ENCODE measurements around the gene TALDO1. TPM values are rescaled to one million over a fixed set of nuclear protein-coding genes. Genes with fewer than 3 reads are reported as not detected.
"Not testable (repeated sequence)": the region's sequence is repeated elsewhere in the genome, so short reads cannot be mapped to it uniquely, and the experiment has no call there.

TALDO1 gene
- total RNA-seq, 2 experiments from 2014 or later: 249 to 293 TPM

DNA sequence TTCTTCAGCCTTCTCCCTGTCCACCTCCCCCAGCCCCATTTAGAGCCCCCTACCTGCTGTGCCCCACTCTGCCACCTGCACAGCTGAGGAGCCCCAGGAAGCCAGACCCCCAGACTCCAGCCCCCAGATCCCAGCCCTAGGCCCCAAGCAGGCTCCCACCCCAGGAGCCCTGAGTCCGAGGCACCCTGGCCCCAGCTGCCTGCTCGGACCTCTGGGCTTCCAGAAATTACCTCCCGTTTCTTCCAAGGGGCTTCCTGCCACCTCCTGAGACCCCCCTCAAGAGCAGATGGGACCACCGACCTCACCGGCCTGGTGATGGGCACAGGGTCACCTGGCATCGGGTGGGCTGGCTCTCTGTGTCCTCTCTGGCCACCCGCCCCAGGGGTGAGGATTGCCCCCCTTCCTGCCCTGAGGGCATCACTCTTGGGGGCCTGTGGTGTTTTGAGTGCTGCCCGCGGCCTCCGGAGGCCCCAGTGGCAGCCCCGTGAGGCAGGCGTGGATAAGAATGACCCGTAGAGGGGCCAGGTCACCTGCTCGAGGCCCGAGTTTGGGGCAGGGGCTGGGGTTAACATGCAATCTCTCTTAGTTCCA, 18.3 kb upstream of the TALDO1 start:
- CTCF ChIA-PET: interaction anchor here (0.8 to 10.1 kb wide), 8 partner anchors 10 to 194 kb away, joined by 3 to 150 read pairs (median 20); partner anchors contain the start of genes DEAF1, HRAS, TALDO1 and TMEM80
- H3K27me3 Mint-ChIP-seq: peaks cover 3% of the 10 kb centered on the region
- no peak overlapping the region for H3K27ac Mint-ChIP-seq
- no peaks in the 10 kb centered on the region for H3K36me3 Mint-ChIP-seq
- H3K4me3 Mint-ChIP-seq: no peak overlapping the region
- peaks cover 10% of the 10 kb centered on the region for H3K4me1 Mint-ChIP-seq
- DNase-seq (no peak), ATAC-seq (no peak)
- H3K9me3 Mint-ChIP-seq (ENCODE audit: low read depth): no peaks in the 10 kb centered on the region

DNA sequence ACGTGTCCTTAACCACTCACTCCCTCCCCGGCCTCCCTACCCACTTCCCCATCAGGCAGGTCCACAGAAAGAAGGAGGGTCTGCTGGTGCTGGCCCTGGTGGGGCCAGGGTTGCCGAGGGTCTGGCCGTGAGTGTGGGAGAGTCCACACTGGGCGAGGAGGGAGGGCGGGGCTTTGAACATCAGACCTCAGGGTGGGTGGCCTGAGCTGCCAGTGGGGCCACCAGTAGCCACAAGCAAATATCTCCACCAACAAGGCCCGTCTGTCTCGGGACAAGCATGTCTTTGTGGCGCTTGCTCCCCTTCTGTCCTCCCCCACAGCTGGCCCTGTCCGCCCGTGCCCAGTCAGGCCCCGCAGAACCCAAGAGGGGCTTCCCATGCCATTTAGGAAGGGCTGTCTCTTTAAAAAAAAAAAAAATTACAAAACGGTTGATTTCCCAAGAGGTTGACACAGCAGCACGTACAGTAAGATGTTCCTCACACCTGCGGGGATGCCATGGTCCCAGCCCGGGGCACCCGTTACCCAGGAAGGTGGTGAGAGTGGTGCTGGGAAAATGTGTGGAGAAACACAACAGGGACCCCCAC, 17.7 kb upstream of the TALDO1 start:
- DNase-seq (no peak), ATAC-seq (no peak)
- Mint-ChIP-seq H3K27me3 (peaks cover 3% of the 10 kb centered on the region), H3K27ac (no peak overlapping the region), H3K4me1 (peaks cover 10% of the 10 kb centered on the region), H3K36me3 (no peaks in the 10 kb centered on the region), H3K9me3 (ENCODE audit: low read depth) (no peaks in the 10 kb centered on the region), H3K4me3 (no peak overlapping the region)
- CTCF ChIA-PET: interaction anchor here (0.8 to 8.8 kb wide), 6 partner anchors 9 to 175 kb away, joined by 3 to 104 read pairs (median 17); partner anchors contain the start of genes DEAF1, GATD1, TALDO1 and TMEM80

GRCh38 chr11:733072-733471, 14.2 kb upstream of the TALDO1 start:
- no peak for DNase-seq
- Mint-ChIP-seq H3K27me3 (peaks cover 11% of the 10 kb centered on the region), H3K4me3 (no peak overlapping the region), H3K27ac (no peak overlapping the region), H3K4me1 (peaks cover 15% of the 10 kb centered on the region), H3K9me3 (ENCODE audit: low read depth) (no peaks in the 10 kb centered on the region), H3K36me3 (peaks cover 2% of the 10 kb centered on the region)
- CTCF ChIA-PET: interaction anchor here (0.6 to 1.6 kb wide), 2 partner anchors 11 to 73 kb away, joined by 3 to 4 read pairs; no protein-coding TSS in a partner anchor
- ATAC-seq: no peak

DNA sequence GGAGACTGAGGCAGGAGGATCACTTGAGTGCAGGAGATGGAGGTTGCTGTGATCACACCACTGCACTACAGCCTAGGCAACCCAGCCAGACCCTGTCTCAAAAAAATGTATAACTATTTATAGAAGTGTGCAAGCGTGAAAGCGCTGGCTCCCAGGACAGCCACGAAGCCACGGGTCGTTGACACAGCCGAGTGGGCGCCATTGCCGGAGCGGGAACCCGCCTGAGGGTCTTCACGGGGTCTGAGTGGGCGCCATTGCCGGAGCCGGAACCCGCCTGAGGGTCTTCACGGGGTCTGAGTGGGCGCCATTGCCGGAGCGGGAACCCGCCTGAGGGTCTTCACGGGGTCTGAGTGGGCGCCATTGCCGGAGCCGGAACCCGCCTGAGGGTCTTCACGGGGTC, 12.7 kb upstream of the TALDO1 start:
- H3K27ac Mint-ChIP-seq; H3K36me3 Mint-ChIP-seq; ATAC-seq; H3K4me3 Mint-ChIP-seq; DNase-seq; H3K9me3 Mint-ChIP-seq (ENCODE audit: low read depth): not testable (repeated sequence)
- CTCF ChIA-PET: interaction anchor here (1.6 kb wide), 1 partner anchor 12 kb away, joined by 4 read pairs; no protein-coding TSS in a partner anchor
- Mint-ChIP-seq H3K27me3 (peaks cover 22% of the 10 kb centered on the region), H3K4me1 (peaks cover 15% of the 10 kb centered on the region)

- ATAC-seq (peak; percentile 28), DNase-seq (no peak)
- H3K27me3 Mint-ChIP-seq: peaks cover 22% of the 10 kb centered on the region
- H3K27ac Mint-ChIP-seq: no peak overlapping the region
- H3K4me1 Mint-ChIP-seq: peaks cover 15% of the 10 kb centered on the region
- peak overlapping the region; percentile 10 for H3K4me3 Mint-ChIP-seq
- CTCF ChIA-PET: interaction anchor here (0.7 to 5.4 kb wide), 4 partner anchors 10 to 382 kb away, joined by 3 to 30 read pairs (median 8); partner anchors contain the start of gene TALDO1
- H3K9me3 Mint-ChIP-seq (ENCODE audit: low read depth): no peaks in the 10 kb centered on the region
- peaks cover 2% of the 10 kb centered on the region for H3K36me3 Mint-ChIP-seq
Observed at GRCh38 chr11:737366-737765, 9.9 kb upstream of the TALDO1 start.

DNA sequence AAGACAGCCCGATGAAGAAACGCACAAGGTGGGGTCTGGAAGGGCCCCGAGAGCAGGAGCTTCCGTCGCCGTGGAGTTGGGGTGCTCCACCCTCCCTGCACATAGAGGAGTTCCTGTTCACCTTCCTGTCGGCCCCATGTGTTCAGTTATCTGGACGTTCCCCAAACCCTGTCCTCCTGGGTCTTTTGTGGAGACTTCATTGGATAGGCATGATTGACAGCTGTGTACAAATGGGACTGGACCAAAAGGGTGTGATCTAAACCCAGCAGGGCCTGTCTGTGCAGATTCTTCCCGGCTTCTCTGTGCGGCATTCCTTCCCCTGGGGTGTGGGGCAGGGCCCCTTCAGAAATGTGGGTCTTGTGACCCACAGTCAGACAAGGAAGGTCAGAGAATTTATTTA, 9.4 kb upstream of the TALDO1 start:
- H3K27me3 Mint-ChIP-seq: peaks cover 22% of the 10 kb centered on the region
- H3K4me3 Mint-ChIP-seq: peak overlapping the region; percentile 10
- H3K36me3 Mint-ChIP-seq; H3K9me3 Mint-ChIP-seq (ENCODE audit: low read depth); DNase-seq: not testable (repeated sequence)
- peak; percentile 59 for ATAC-seq
- H3K27ac Mint-ChIP-seq: peak overlapping the region; percentile 36
- CTCF ChIA-PET: interaction anchor here (0.7 to 5.4 kb wide), 5 partner anchors 9 to 66 kb away, joined by 3 to 30 read pairs (median 3); partner anchors contain the start of gene TALDO1
- H3K4me1 Mint-ChIP-seq: peaks cover 15% of the 10 kb centered on the region

GRCh38 chr11:742156-742546, 5.1 kb upstream of the TALDO1 start:
- no peaks in the 10 kb centered on the region for H3K9me3 Mint-ChIP-seq (ENCODE audit: low read depth)

DNA sequence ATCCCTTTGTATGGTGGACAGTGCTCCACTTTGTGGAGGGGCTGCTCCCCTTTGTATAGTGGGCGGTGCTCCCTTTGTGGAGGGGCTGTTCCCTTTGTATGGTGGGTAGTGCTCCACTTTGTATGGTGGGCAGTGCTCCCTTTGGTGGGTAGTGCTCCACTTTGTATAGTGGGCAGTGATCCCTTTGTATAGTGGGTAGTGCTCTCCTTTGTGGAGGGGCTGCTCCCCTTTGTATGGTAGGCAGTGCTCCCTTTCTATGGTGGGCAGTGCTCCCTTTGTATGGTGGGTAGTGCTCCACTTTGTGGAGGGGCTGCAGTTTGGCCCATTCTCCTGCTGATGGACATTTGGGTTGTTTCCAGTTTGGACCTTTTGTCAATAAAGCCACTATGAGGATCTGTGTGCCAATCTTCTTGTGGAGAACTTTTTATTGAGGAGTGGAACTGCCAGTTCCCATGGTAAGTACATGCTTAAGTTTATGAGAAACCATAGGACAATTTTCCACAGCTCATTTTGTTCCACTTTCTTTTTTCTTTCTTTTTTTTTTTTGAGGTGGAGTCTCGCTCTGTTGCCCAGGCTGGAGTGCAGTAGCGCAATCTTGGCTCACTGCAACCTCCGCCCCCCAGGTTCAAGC, 4.6 kb upstream of the TALDO1 start:
- Mint-ChIP-seq H3K36me3 (no peaks in the 10 kb centered on the region), H3K4me3 (no peak overlapping the region), H3K27ac (no peak overlapping the region), H3K27me3 (peaks cover 15% of the 10 kb centered on the region), H3K9me3 (ENCODE audit: low read depth) (no peaks in the 10 kb centered on the region), H3K4me1 (peaks cover 8% of the 10 kb centered on the region)
- ATAC-seq: no peak
- no peak for DNase-seq
- CTCF ChIA-PET: interaction anchor here (1.5 to 7.9 kb wide), 3 partner anchors 15 to 188 kb away, joined by 3 to 46 read pairs (median 3); no protein-coding TSS in a partner anchor

More at GRCh38 chr11:742156-742546, 5.1 kb upstream of the TALDO1 start:
- CTCF ChIA-PET: interaction anchor here (1.5 to 7.9 kb wide), 5 partner anchors 11 to 188 kb away, joined by 3 to 46 read pairs (median 4); no protein-coding TSS in a partner anchor
- Mint-ChIP-seq H3K27ac (no peak overlapping the region), H3K27me3 (peaks cover 21% of the 10 kb centered on the region), H3K4me3 (no peak overlapping the region), H3K4me1 (peaks cover 14% of the 10 kb centered on the region), H3K36me3 (no peaks in the 10 kb centered on the region)
- no peak for ATAC-seq
- no peak for DNase-seq

- DNase-seq (no peak), ATAC-seq (no peak)
- Mint-ChIP-seq H3K27me3 (no peaks in the 10 kb centered on the region), H3K9me3 (ENCODE audit: low read depth) (no peaks in the 10 kb centered on the region), H3K27ac (no peak overlapping the region), H3K4me1 (peaks cover 21% of the 10 kb centered on the region), H3K4me3 (no peak overlapping the region), H3K36me3 (peaks cover 2% of the 10 kb centered on the region)
- CTCF ChIA-PET: interaction anchor here (0.7 to 7.9 kb wide), 2 partner anchors 18 to 77 kb away, joined by 3 to 46 read pairs; no protein-coding TSS in a partner anchor
Observed at GRCh38 chr11:745428-745827, 1.8 kb upstream of the TALDO1 start.

GRCh38 chr11:746289-747157, 741 bp upstream of the TALDO1 start:
- Mint-ChIP-seq H3K9me3 (ENCODE audit: low read depth) (no peaks in the 10 kb centered on the region), H3K4me3 (peak overlapping the region; percentile 84), H3K4me1 (peaks cover 25% of the 10 kb centered on the region), H3K27me3 (no peaks in the 10 kb centered on the region), H3K27ac (peak overlapping the region; percentile 70), H3K36me3 (peaks cover 2% of the 10 kb centered on the region)
- CTCF ChIA-PET: interaction anchor here (1.0 to 7.9 kb wide), 10 partner anchors 8 to 55 kb away, joined by 3 to 46 read pairs (median 4); no protein-coding TSS in a partner anchor
- peak; percentile 66 for DNase-seq
- peak; percentile 35 for ATAC-seq

- DNase-seq (no peak), ATAC-seq (peak; percentile 3)
- Mint-ChIP-seq H3K27ac (peak overlapping the region; percentile 80), H3K4me3 (peak overlapping the region; percentile 84), H3K4me1 (peaks cover 26% of the 10 kb centered on the region), H3K27me3 (no peaks in the 10 kb centered on the region), H3K9me3 (ENCODE audit: low read depth) (no peaks in the 10 kb centered on the region), H3K36me3 (peaks cover 2% of the 10 kb centered on the region)
- CTCF ChIA-PET: interaction anchor here (0.7 to 7.9 kb wide), 10 partner anchors 8 to 170 kb away, joined by 3 to 46 read pairs (median 5); no protein-coding TSS in a partner anchor
Observed at GRCh38 chr11:748007-748359, 719 bp downstream of the TALDO1 start.

DNA sequence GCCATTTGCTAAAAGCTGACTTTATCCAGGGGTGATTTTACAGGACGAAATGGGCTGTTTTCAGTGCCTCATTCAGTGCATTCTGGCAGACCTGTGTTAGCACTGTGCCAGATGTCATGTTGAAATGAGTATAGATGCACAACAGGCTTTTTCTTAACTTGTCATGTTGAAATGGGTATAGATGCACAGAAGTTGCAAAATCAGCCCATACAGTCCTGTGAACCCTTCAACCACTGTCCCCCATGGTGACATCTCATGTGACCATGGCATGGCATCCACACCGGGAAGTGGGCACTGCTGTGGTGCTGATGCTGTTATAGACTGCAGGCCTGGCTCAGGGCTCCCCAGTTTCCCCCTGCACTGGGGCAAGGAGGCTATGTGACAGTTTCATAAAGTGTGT, 2.5 kb downstream of the TALDO1 start:
- H3K27ac Mint-ChIP-seq: peak overlapping the region; percentile 59
- H3K4me1 Mint-ChIP-seq: peaks cover 26% of the 10 kb centered on the region
- no peaks in the 10 kb centered on the region for H3K9me3 Mint-ChIP-seq (ENCODE audit: low read depth)
- peak overlapping the region; percentile 47 for H3K4me3 Mint-ChIP-seq
- no peaks in the 10 kb centered on the region for H3K27me3 Mint-ChIP-seq
- ATAC-seq (no peak), DNase-seq (no peak)
- CTCF ChIA-PET: interaction anchor here (0.7 to 7.9 kb wide), 2 partner anchors 15 to 22 kb away, joined by 5 to 46 read pairs; no protein-coding TSS in a partner anchor
- H3K36me3 Mint-ChIP-seq: peaks cover 2% of the 10 kb centered on the region

All from activated CD8-positive, alpha-beta memory T cell treated with anti-CD3 and anti-CD28 coated beads, Interleukin-2, amount 10 ng/mL, durations not matched to agents 7 days and 5 days (primary cell).